ENCODE measurements around the gene NBPF3.

NBPF3 gene

GRCh38 chr1:21434394-21434793, 5.5 kb upstream of the NBPF3 start:
- H3K9ac ChIP-seq (ENCODE audit: low read length): no peak overlapping the region
- H3K4me3 ChIP-seq (ENCODE audit: low read length): no peak overlapping the region
- no peaks in the 10 kb centered on the region for H3F3A ChIP-seq (ENCODE audit: insufficient read depth, low read length)
- H4K20me1 ChIP-seq (ENCODE audit: insufficient read depth, low read length): no peaks in the 10 kb centered on the region
- TF ChIP-seq CTCF (IDR thresholded peaks at IDR 0.05; ENCODE audit: low read length) (no peak), EZH2 (optimal IDR thresholded peaks at IDR 0.05; ENCODE audit: low read depth, low read length) (no peak)
- no peak overlapping the region for H3K4me2 ChIP-seq (ENCODE audit: low read depth, low read length)
- no peak for DNase-seq
- H3K4me1 ChIP-seq (ENCODE audit: low read length): 0 out of 2 replicates have a peak, but pooled peaks cover 2% of the 10 kb centered on the region
- no peak overlapping the region for H2AFZ ChIP-seq (ENCODE audit: low read length)
- no peaks in the 10 kb centered on the region for H3K9me3 ChIP-seq (replicated peaks; ENCODE audit: insufficient read depth, low read length)
- no peaks in the 10 kb centered on the region for H3K9me2 ChIP-seq (replicated peaks; ENCODE audit: insufficient read depth, low read length)
- no peaks in the 10 kb centered on the region for H3K36me3 ChIP-seq (replicated peaks; ENCODE audit: insufficient read depth, low read length)
- no peak overlapping the region for H3K27ac ChIP-seq (ENCODE audit: low read length)
- H3K79me2 ChIP-seq (ENCODE audit: low read length): no peaks in the 10 kb centered on the region
- no peaks in the 10 kb centered on the region for H3K27me3 ChIP-seq (replicated peaks; ENCODE audit: insufficient read depth, low read length)

- Histone ChIP-seq H4K20me1 (ENCODE audit: insufficient read depth, low read length) (no peaks in the 10 kb centered on the region), H3K9me3 (replicated peaks; ENCODE audit: insufficient read depth, low read length) (no peaks in the 10 kb centered on the region), H2AFZ (ENCODE audit: low read length) (no peak overlapping the region), H3K4me2 (ENCODE audit: low read depth, low read length) (no peak overlapping the region), H3K36me3 (replicated peaks; ENCODE audit: insufficient read depth, low read length) (no peaks in the 10 kb centered on the region), H3K27ac (ENCODE audit: low read length) (no peak overlapping the region), H3K9me2 (replicated peaks; ENCODE audit: insufficient read depth, low read length) (no peaks in the 10 kb centered on the region), H3K79me2 (ENCODE audit: low read length) (no peaks in the 10 kb centered on the region), H3K27me3 (replicated peaks; ENCODE audit: insufficient read depth, low read length) (no peaks in the 10 kb centered on the region), H3K4me1 (ENCODE audit: low read length) (0 out of 2 replicates have a peak, but pooled peaks cover 4% of the 10 kb centered on the region), H3F3A (ENCODE audit: insufficient read depth, low read length) (no peaks in the 10 kb centered on the region), H3K9ac (ENCODE audit: low read length) (no peak overlapping the region), H3K4me3 (ENCODE audit: low read length) (no peak overlapping the region)
- no peak for TF ChIP-seq EZH2phosphoT487 (IDR thresholded peaks at IDR 0.05; ENCODE audit: low read length)
- TF ChIP-seq CTCF (IDR thresholded peaks at IDR 0.05; ENCODE audit: low read length): no peak
- TF ChIP-seq EZH2 (optimal IDR thresholded peaks at IDR 0.05; ENCODE audit: low read depth, low read length): no peak
- DNase-seq: no peak
Observed at GRCh38 chr1:21435646-21436487, 4.1 kb upstream of the NBPF3 start.

- Histone ChIP-seq H3F3A (ENCODE audit: insufficient read depth, low read length) (no peaks in the 10 kb centered on the region), H3K9me3 (replicated peaks; ENCODE audit: insufficient read depth, low read length) (no peaks in the 10 kb centered on the region), H2AFZ (ENCODE audit: low read length) (no peak overlapping the region), H3K27ac (ENCODE audit: low read length) (no peak overlapping the region), H3K27me3 (replicated peaks; ENCODE audit: insufficient read depth, low read length) (no peaks in the 10 kb centered on the region), H3K79me2 (ENCODE audit: low read length) (no peaks in the 10 kb centered on the region), H3K9ac (ENCODE audit: low read length) (no peak overlapping the region), H3K4me1 (ENCODE audit: low read length) (0 out of 2 replicates have a peak, but pooled peaks cover 5% of the 10 kb centered on the region), H3K9me2 (replicated peaks; ENCODE audit: insufficient read depth, low read length) (no peaks in the 10 kb centered on the region), H3K4me3 (ENCODE audit: low read length) (no peak overlapping the region), H3K4me2 (ENCODE audit: low read depth, low read length) (no peak overlapping the region), H4K20me1 (ENCODE audit: insufficient read depth, low read length) (no peaks in the 10 kb centered on the region), H3K36me3 (replicated peaks; ENCODE audit: insufficient read depth, low read length) (no peaks in the 10 kb centered on the region)
- DNase-seq: no peak
- no peak for TF ChIP-seq CTCF (IDR thresholded peaks at IDR 0.05; ENCODE audit: low read length)
- no peak for TF ChIP-seq EZH2 (optimal IDR thresholded peaks at IDR 0.05; ENCODE audit: low read depth, low read length)
- no peak for TF ChIP-seq EZH2phosphoT487 (IDR thresholded peaks at IDR 0.05; ENCODE audit: low read length)
Observed at GRCh38 chr1:21436488-21437340, 3.2 kb upstream of the NBPF3 start.
